ENCODE measurements around the gene CYP4Z1. TPM values are rescaled to one million over a fixed set of nuclear protein-coding genes. Genes with fewer than 3 reads are reported as not detected.

The CYP4Z1 gene
- total RNA-seq (2014; rRNA removed) (not detected in 2 replicates), Bru-seq, nascent RNA (percentile 7 among the genes with signal in this experiment), BruChase-seq, experiment 1, labeled RNA remaining after a 6-hour chase (percentile 6 among the genes with signal in this experiment), BruChase-seq, experiment 2, labeled RNA remaining after a 2-hour chase (percentile 6 among the genes with signal in this experiment)
- long read RNA-seq: 0 reads

GRCh38 chr1:47067097-47067594 lies at the start of gene CYP4Z1:
TSS of gene CYP4Z1 (plus strand) at chr1:47067231. CDS start at chr1:47067491, 260 bp downstream.
- Histone ChIP-seq H2AFZ (ENCODE audit: low read length) (no peak within 1 kb of the TSS), H3K9ac (ENCODE audit: low read length) (no peak within 1 kb of the TSS), H3K36me3 (ENCODE audit: low read depth, low read length) (no peaks in the 10 kb centered on the region), H3K9me3 (ENCODE audit: low read length) (no peaks in the 10 kb centered on the region), H3F3A (ENCODE audit: low read length, unreplicated experiment) (no peaks in the 10 kb centered on the region), H3K4me2 (ENCODE audit: low read length) (no peak within 1 kb of the TSS), H3K79me2 (ENCODE audit: low read length) (no peaks in the 10 kb centered on the region), H3K4me3 (ENCODE audit: low read length) (no peak within 1 kb of the TSS), H3K9me2 (replicated peaks; ENCODE audit: low read length) (no peaks in the 10 kb centered on the region), H4K20me1 (ENCODE audit: low read length) (no peaks in the 10 kb centered on the region), H3K4me1 (ENCODE audit: insufficient read depth, low read length) (0 out of 2 replicates have a peak, but pooled peaks cover 3% of the 10 kb centered on the region), H3K27me3 (ENCODE audit: low read length) (0 out of 2 replicates have a peak, but pooled peaks cover 4% of the 10 kb centered on the region), H3K27ac (ENCODE audit: low read length) (no peak within 1 kb of the TSS)
- no peak for DNase-seq
- ChIA-PET POLR2A (ENCODE audit: unreplicated experiment) (no interaction called here), CTCF (no interaction called here)
- intact Hi-C loops (cut with micrococcal nuclease): no loop called here
- no peak for ATAC-seq
- TF ChIP-seq CTCF (conservative IDR thresholded peaks at IDR 0.05; ENCODE audit: low read depth, low read length) (no peak), EZH2 (IDR thresholded peaks at IDR 0.05; ENCODE audit: low read length, unreplicated experiment) (no peak)
- no TSS peak for BruUV-seq (replicated peaks)

- Histone ChIP-seq H3K27me3 (ENCODE audit: low read length) (peaks cover 27% of the 10 kb centered on the region), H3K9me2 (replicated peaks; ENCODE audit: low read length) (no peaks in the 10 kb centered on the region), H3K4me2 (ENCODE audit: low read length) (no peak overlapping the region), H3K4me1 (ENCODE audit: insufficient read depth, low read length) (no peaks in the 10 kb centered on the region), H3K9me3 (ENCODE audit: low read length) (no peaks in the 10 kb centered on the region), H3K9ac (ENCODE audit: low read length) (no peak overlapping the region), H3K27ac (ENCODE audit: low read length) (no peak overlapping the region), H3K79me2 (ENCODE audit: low read length) (no peaks in the 10 kb centered on the region), H2AFZ (ENCODE audit: low read length) (no peak overlapping the region), H3K4me3 (ENCODE audit: low read length) (no peak overlapping the region), H3F3A (ENCODE audit: low read length, unreplicated experiment) (no peaks in the 10 kb centered on the region), H3K36me3 (ENCODE audit: low read depth, low read length) (no peaks in the 10 kb centered on the region), H4K20me1 (ENCODE audit: low read length) (no peaks in the 10 kb centered on the region)
- intact Hi-C loops (cut with micrococcal nuclease): no loop called here
- no TSS peak for BruUV-seq (replicated peaks)
- ATAC-seq (no peak), DNase-seq (no peak)
- TF ChIP-seq CTCF (conservative IDR thresholded peaks at IDR 0.05; ENCODE audit: low read depth, low read length) (no peak), EZH2phosphoT487 (IDR thresholded peaks at IDR 0.05; ENCODE audit: borderline replicate concordance, low read length) (no peak), EZH2 (IDR thresholded peaks at IDR 0.05; ENCODE audit: low read length, unreplicated experiment) (no peak)
- ChIA-PET CTCF (no interaction called here), POLR2A (ENCODE audit: unreplicated experiment) (no interaction called here)
These were observed 46.0 kb upstream of the CYP4Z1 start for GRCh38 chr1:47021070-47021469.
